Upper lobe of left lung (tissue), 6 donors: Measurements from ENCODE around the gene PRDM8. TPM values are rescaled to one million over a fixed set of nuclear protein-coding genes. Genes with fewer than 3 reads are reported as not detected.
A peak's percentile ranks its signal among the peaks of the same experiment; 100 is the strongest.

Experiments
- ATAC-seq, 2 donors: fragments of 200-7000 bp; cut with Tn5 transposase; one replicate each; pipeline ENCODE4 v1.9.1; 2022; ENCODE audit warnings: mild to moderate bottlenecking in 2 of 2, moderate library complexity in 2 of 2; ENCODE audit not compliant: low FRiP score in 2 of 2
- DNase-seq, 2 donors: peaks; one replicate each; pipeline ENCODE4 v3.0.0-alpha.2; 2019 to 2020
- H3K27ac ChIP-seq, 4 donors: fragments of 200-600 bp; sonication (generic); one replicate each; pipeline ENCODE4 v1.5.1; 2016 to 2019
- H3K27me3 ChIP-seq, 4 donors: fragments of 200-600 bp; sonication (generic); one replicate each; pipeline ENCODE4 v1.5.1; 2017 to 2019
- H3K36me3 ChIP-seq, 4 donors: fragments of 200-600 bp; sonication (generic); one replicate each; pipeline ENCODE4 v1.5.1; 2016 to 2019
- H3K4me1 ChIP-seq, 4 donors: fragments of 200-600 bp; sonication (generic); one replicate each; pipeline ENCODE4 v1.5.1; 2018 to 2019
- H3K4me3 ChIP-seq, 4 donors: fragments of 200-600 bp; sonication (generic); one replicate each; pipeline ENCODE4 v1.5.1; 2017 to 2019; ENCODE audit warnings: mild to moderate bottlenecking in 2 of 4, moderate library complexity in 1 of 4
- H3K9me3 ChIP-seq, 4 donors: fragments of 200-600 bp; sonication (generic); one replicate each; pipeline ENCODE4 v1.5.1; 2018 to 2019
- CTCF ChIP-seq, 6 experiments: fragments of 450-650 bp in 4 of 6; fragments of 200-600 bp in 2 of 6; sonication (generic) in 2 of 6; IDR thresholded peaks; one replicate each; pipeline ENCODE4 v1.5.1; 2016 to 2019; ENCODE audit warnings: antibody characterized with exemption in 6 of 6
- EP300 ChIP-seq, 4 donors: sonication (generic); formaldehyde crosslinking; IDR thresholded peaks; one replicate each; pipeline ENCODE4 v1.5.1; 2017; ENCODE audit warnings: antibody characterized with exemption in 4 of 4, control low read depth in 2 of 4
- POLR2A ChIP-seq, 4 donors: fragments of 450-650 bp; IDR thresholded peaks; one replicate each; pipeline ENCODE4 v1.5.1; 2016 to 2017; ENCODE audit warnings: antibody characterized with exemption in 4 of 4, mild to moderate bottlenecking in 2 of 4
- POLR2AphosphoS5 ChIP-seq, 2 donors: sonication (generic); formaldehyde crosslinking; IDR thresholded peaks; one replicate each; pipeline ENCODE4 v1.5.1; 2017; ENCODE audit warnings: antibody characterized with exemption in 2 of 2
- WGBS, 2 donors: methylation state at CpG; one replicate each; pipeline ENCODE4 v1.1.5; 2017 to 2018; 5-methylcytosine and 5-hydroxymethylcytosine counted together
- total RNA-seq, 6 donors: library from RNA; depleted of rRNA in 4 of 6; stranded (reverse); fragments of >200 nt in 4 of 6; gene quantifications; one replicate each; pipeline versions ENCODE4 v1.1.0 to v1.2.1, GENCODE V29; 2016 to 2021
- donor health status: DM: no; HTN: no; CAD: no; lungs with moderate emphysema.
- donor health status: DM: no; HTN: yes; CAD: no; lungs with severe emphysema.

PRDM8 gene
- total RNA-seq, 6 donors from 2014 or later = 0.11 to 3.3 (median 1.9) TPM

GRCh38 chr4:80189581-80189955, 7.7 kb upstream of the PRDM8 start:
- no peak for TF ChIP-seq CTCF (IDR thresholded peaks at IDR 0.05)
- TF ChIP-seq POLR2AphosphoS5 (IDR thresholded peaks at IDR 0.05) = no peak
- no peak for TF ChIP-seq POLR2A (IDR thresholded peaks at IDR 0.05)
- TF ChIP-seq EP300 (IDR thresholded peaks at IDR 0.05) = no peak
- no peak overlapping the region for H3K27ac ChIP-seq
- H3K36me3 ChIP-seq = no peaks in the 10 kb centered on the region
- DNase-seq = no peak
- H3K9me3 ChIP-seq = no peaks in the 10 kb centered on the region
- 43 to 56% methylated on average over 3 of the region's 3 CpGs for WGBS, 2 donors
- H3K4me1 ChIP-seq = peaks cover 13 to 27% (median 20%) of the 10 kb centered on the region in 4 donors
- ATAC-seq = no peak
- peak overlapping the region in 1 of 4 donors; percentile 20 for H3K4me3 ChIP-seq
- H3K27me3 ChIP-seq = peaks cover 0 to 37% (median 12%) of the 10 kb centered on the region in 4 donors

GRCh38 chr4:80189956-80190677, 7.2 kb upstream of the PRDM8 start:
- peaks cover 7 to 21% (median 14%) of the 10 kb centered on the region in 4 donors for H3K4me1 ChIP-seq
- H3K27me3 ChIP-seq = peaks cover 0 to 35% (median 12%) of the 10 kb centered on the region in 4 donors
- H3K4me3 ChIP-seq = peak overlapping the region in 1 of 4 donors; percentile 20
- no peaks in the 10 kb centered on the region for H3K9me3 ChIP-seq
- peak in 1 of 2 donors; percentile 30 for ATAC-seq
- WGBS, 2 donors = 51 to 56% methylated on average over 32 to 35 of the region's 36 CpGs
- no peak overlapping the region for H3K27ac ChIP-seq
- H3K36me3 ChIP-seq = no peaks in the 10 kb centered on the region
- TF ChIP-seq POLR2AphosphoS5 (IDR thresholded peaks at IDR 0.05) (no peak), POLR2A (IDR thresholded peaks at IDR 0.05) (no peak), CTCF (IDR thresholded peaks at IDR 0.05) (no peak), EP300 (IDR thresholded peaks at IDR 0.05) (no peak)
- peak in 1 of 2 donors; percentile 32 for DNase-seq

- Histone ChIP-seq H3K9me3 (no peaks in the 10 kb centered on the region), H3K27me3 (peaks cover 0 to 36% (median 5%) of the 10 kb centered on the region in 4 donors), H3K4me1 (peaks cover 14 to 27% (median 18%) of the 10 kb centered on the region in 4 donors), H3K27ac (no peak overlapping the region), H3K4me3 (no peak overlapping the region), H3K36me3 (no peaks in the 10 kb centered on the region)
- TF ChIP-seq POLR2A (IDR thresholded peaks at IDR 0.05) (no peak), EP300 (IDR thresholded peaks at IDR 0.05) (no peak), POLR2AphosphoS5 (IDR thresholded peaks at IDR 0.05) (no peak), CTCF (IDR thresholded peaks at IDR 0.05) (no peak)
- ATAC-seq = no peak
- WGBS, 2 donors = 60 to 72% methylated on average over 3 of the region's 3 CpGs
- DNase-seq = no peak
These were observed 4.9 kb upstream of the PRDM8 start for GRCh38 chr4:80192252-80192866.

- WGBS, 2 donors = 45 to 57% methylated on average over 2 of the region's 2 CpGs
- Histone ChIP-seq H3K4me1 (peaks cover 19 to 33% (median 24%) of the 10 kb centered on the region in 4 donors), H3K27me3 (peaks cover 0 to 37% (median 6%) of the 10 kb centered on the region in 4 donors), H3K9me3 (no peaks in the 10 kb centered on the region), H3K4me3 (no peak overlapping the region), H3K27ac (no peak overlapping the region), H3K36me3 (no peaks in the 10 kb centered on the region)
- DNase-seq (no peak), ATAC-seq (peak in 1 of 2 donors; percentile 38)
- TF ChIP-seq EP300 (IDR thresholded peaks at IDR 0.05) (no peak), CTCF (IDR thresholded peaks at IDR 0.05) (no peak), POLR2AphosphoS5 (IDR thresholded peaks at IDR 0.05) (no peak)
These were observed 4.4 kb upstream of the PRDM8 start for GRCh38 chr4:80192937-80193336.
